MCF 10A (cell line): ENCODE data around the gene CLK2. TPM values are rescaled to one million over a fixed set of nuclear protein-coding genes. Genes with fewer than 3 reads are reported as not detected.

ENCODE experiments used
- BruUV-seq: library from RNA; stranded (reverse); fragments of 400-500 nt; replicated peaks from 2 replicates; lab custom pipeline; 2021; lab: Mats Ljungman, UMichigan
- CTCF ChIA-PET: fragments of 300-600 bp; sonication (Branson Sonifier 250); formaldehyde crosslinking; extraction: SDS; loops from one replicate; lab custom pipeline; 2021; ENCODE audit warnings: antibody characterized with exemption, inconsistent platforms; lab: Yijun Ruan, JAX
- POLR2A ChIA-PET: fragments of 300-600, 350-650 bp; sonication (Branson Sonifier 250); formaldehyde crosslinking; extraction: SDS; loops from one replicate; lab custom pipeline; 2020; ENCODE audit warnings: antibody characterized with exemption, inconsistent platforms; lab: Yijun Ruan, JAX
- DNase-seq: peaks from one replicate; pipeline ENCODE4 v3.0.0-alpha.2; 2018; ENCODE audit not compliant: unreplicated experiment
- H3K27ac Mint-ChIP-seq: one replicate; pipeline ENCODE4 v1.8.0; 2022; ENCODE audit warnings: mild to moderate bottlenecking, low read depth, mixed read lengths; ENCODE audit not compliant: unreplicated experiment
- H3K27me3 Mint-ChIP-seq: one replicate; pipeline ENCODE4 v1.8.0; 2022; ENCODE audit warnings: mixed read lengths; ENCODE audit not compliant: insufficient read depth, unreplicated experiment
- H3K36me3 Mint-ChIP-seq: one replicate; pipeline ENCODE4 v1.8.0; 2022; ENCODE audit warnings: mild to moderate bottlenecking, moderate library complexity, mixed read lengths; ENCODE audit not compliant: insufficient read depth, unreplicated experiment
- H3K4me1 Mint-ChIP-seq: one replicate; pipeline ENCODE4 v1.8.0; 2022; ENCODE audit warnings: mixed read lengths; ENCODE audit not compliant: insufficient read depth, unreplicated experiment
- H3K4me3 Mint-ChIP-seq: one replicate; pipeline ENCODE4 v1.8.0; 2022; ENCODE audit warnings: mild to moderate bottlenecking, moderate library complexity, mixed read lengths; ENCODE audit not compliant: unreplicated experiment
- H3K9me3 Mint-ChIP-seq: one replicate; pipeline ENCODE4 v1.8.0; 2022; ENCODE audit warnings: mixed read lengths; ENCODE audit not compliant: unreplicated experiment
- intact Hi-C: fragments of 100-400 bp; cut with micrococcal nuclease; formaldehyde crosslinking; loops from 2 replicates; pipeline ENCODE4 v1.14.1; 2022
- total RNA-seq: library from RNA; stranded (reverse); gene quantifications from 2 replicates; pipeline ENCODE4 v1.2.3, GENCODE V29; 2022
- TF ChIP-seq, protein P1 (sequence below): fragments of 200-600 bp; IDR thresholded peaks from one replicate; pipeline ENCODE4 v1.8.0; 2022; ENCODE audit warnings: antibody characterized with exemption, mild to moderate bottlenecking; ENCODE audit not compliant: unreplicated experiment

CLK2 gene
- total RNA-seq, 1 experiment from 2014 or later = 78.6 TPM

DNA sequence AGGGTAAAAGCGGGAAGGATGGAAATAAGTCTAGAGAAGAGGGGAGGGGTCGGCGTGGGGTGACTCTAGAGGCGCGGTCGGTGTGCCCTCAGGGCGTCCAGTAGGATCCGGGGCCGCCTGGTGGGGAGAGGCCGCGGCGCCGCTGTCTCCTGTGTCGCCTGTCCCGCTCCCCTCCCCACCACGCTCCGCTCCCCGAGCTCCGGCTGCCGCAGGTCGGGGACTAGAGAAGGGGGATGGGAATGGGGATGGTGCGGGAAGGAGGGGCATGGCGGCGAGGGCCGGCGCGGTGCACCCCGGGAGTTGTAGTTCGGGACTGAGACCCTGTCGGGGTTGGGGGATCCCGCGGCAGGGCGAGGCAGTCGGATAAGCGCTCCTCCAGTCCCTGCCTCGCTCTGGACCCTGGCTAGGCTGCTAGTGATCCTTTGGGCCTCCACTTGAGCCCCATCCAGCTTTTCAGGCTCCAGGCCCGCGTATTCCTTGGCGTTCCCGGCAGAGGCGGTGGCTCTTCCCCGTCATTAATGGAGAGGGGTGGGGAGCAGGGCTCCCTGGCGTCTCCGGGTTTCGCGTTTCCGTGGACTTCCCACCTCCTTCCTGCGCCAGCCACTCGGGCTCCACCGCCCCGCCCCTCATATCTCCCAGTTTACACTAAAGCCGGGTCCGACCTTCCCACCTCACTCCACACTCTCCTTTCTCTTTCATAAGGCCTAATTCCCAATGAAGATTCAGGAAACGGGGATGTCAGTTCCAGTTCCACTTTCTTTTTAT, 17.9 kb downstream of the CLK2 start, which contains the start of gene ENTREP3:
Gene ENTREP3 (minus strand): TSS at position 241 of the 765 bp plus-strand sequence. CDS start 606 bp downstream, outside the sequence.
- Mint-ChIP-seq H3K4me1 (peaks cover 32% of the 10 kb centered on the region), H3K9me3 (no peaks in the 10 kb centered on the region), H3K27ac (peak within 1 kb of the TSS; percentile 83), H3K27me3 (no peaks in the 10 kb centered on the region), H3K36me3 (peaks cover 41% of the 10 kb centered on the region), H3K4me3 (peak within 1 kb of the TSS; percentile 84)
- intact Hi-C loops = no loop called here
- BruUV-seq = no TSS peak
- TF ChIP-seq, protein P1, sequence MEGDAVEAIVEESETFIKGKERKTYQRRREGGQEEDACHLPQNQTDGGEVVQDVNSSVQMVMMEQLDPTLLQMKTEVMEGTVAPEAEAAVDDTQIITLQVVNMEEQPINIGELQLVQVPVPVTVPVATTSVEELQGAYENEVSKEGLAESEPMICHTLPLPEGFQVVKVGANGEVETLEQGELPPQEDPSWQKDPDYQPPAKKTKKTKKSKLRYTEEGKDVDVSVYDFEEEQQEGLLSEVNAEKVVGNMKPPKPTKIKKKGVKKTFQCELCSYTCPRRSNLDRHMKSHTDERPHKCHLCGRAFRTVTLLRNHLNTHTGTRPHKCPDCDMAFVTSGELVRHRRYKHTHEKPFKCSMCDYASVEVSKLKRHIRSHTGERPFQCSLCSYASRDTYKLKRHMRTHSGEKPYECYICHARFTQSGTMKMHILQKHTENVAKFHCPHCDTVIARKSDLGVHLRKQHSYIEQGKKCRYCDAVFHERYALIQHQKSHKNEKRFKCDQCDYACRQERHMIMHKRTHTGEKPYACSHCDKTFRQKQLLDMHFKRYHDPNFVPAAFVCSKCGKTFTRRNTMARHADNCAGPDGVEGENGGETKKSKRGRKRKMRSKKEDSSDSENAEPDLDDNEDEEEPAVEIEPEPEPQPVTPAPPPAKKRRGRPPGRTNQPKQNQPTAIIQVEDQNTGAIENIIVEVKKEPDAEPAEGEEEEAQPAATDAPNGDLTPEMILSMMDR = no peak
- DNase-seq = peak; percentile 81
- CTCF ChIA-PET = interaction anchor here (0.6 to 10.0 kb wide), 6 partner anchors 14 to 68 kb away, joined by 3 to 238 read pairs (median 4); partner anchors contain the start of genes CLK2 and HCN3
- POLR2A ChIA-PET = interaction anchor here (0.6 to 3.9 kb wide), 20 partner anchors 8 to 396 kb away, joined by 3 to 20 read pairs (median 4); partner anchors contain the start of genes CLK2 and KRTCAP2

DNA sequence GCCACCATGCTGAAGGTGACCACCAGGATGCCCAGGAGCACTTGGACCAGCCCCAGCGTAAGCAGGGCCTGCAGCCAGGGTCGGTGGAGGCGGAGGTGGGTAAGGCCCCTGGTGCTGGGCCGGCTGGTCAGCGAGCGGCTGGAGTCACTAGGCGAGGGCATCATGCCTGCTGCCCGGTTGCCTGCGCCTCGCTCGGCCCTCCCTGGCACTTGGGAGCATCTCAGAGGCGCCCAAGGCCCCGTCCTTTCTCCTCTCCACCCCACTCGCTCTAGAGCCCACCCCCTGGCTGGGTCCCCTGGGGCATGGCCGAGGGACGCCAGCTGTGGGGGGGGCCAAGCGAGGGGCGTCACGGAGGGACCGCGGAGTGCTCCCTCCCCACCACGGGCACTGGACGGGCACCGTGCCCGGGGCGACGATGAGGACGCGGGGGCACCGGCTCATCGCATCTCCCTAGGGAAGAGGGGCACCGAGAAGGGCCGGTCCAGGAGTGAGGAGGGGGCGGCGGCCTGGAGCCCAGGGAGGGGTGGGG, 18.5 kb downstream of the CLK2 start:
- intact Hi-C loops = no loop called here
- H3K36me3 Mint-ChIP-seq = peaks cover 34% of the 10 kb centered on the region
- H3K27ac Mint-ChIP-seq = peak overlapping the region; percentile 35
- peak; percentile 29 for DNase-seq
- H3K27me3 Mint-ChIP-seq = no peaks in the 10 kb centered on the region
- BruUV-seq = no TSS peak
- TF ChIP-seq, protein P1 = no peak
- H3K4me3 Mint-ChIP-seq = peak overlapping the region; percentile 84
- H3K4me1 Mint-ChIP-seq = peaks cover 28% of the 10 kb centered on the region
- ChIA-PET CTCF (interaction anchor here (0.6 to 10.0 kb wide), 4 partner anchors 13 to 532 kb away, joined by 3 to 238 read pairs (median 4); partner anchors contain the start of genes CLK2 and HCN3), POLR2A (interaction anchor here (0.6 to 3.9 kb wide), 11 partner anchors 10 to 397 kb away, joined by 3 to 20 read pairs (median 3); partner anchors contain the start of genes CLK2 and KRTCAP2)
- no peaks in the 10 kb centered on the region for H3K9me3 Mint-ChIP-seq

DNA sequence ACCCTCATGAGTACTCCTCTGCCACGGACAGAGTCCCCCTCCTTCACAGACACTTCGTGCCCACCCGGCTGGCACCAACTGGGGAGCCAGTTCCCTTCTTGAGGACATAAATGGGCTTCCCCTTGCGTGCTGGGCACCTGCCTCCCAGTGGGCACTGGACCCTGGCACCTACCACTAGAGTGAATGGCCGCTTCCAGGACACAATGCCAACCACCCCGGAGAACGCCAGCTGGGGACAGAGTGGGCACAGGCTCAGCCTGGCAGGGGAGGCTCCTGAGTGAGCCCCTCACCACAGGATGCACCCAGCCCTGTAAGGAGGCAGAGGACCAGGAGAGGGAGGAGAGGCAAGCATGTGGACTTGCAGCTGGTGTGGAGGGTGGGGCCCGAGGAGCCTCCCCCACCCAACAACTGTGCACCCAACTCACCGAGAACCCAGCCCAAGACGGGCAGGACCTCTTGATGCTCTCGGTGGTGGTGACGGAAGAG, 19.0 kb downstream of the CLK2 start:
- Mint-ChIP-seq H3K9me3 (no peaks in the 10 kb centered on the region), H3K4me1 (peaks cover 28% of the 10 kb centered on the region), H3K27ac (peak overlapping the region; percentile 35), H3K36me3 (peaks cover 29% of the 10 kb centered on the region), H3K27me3 (no peaks in the 10 kb centered on the region), H3K4me3 (peak overlapping the region; percentile 84)
- no TSS peak for BruUV-seq
- TF ChIP-seq, protein P1 = no peak
- intact Hi-C loops = no loop called here
- DNase-seq = no peak
- POLR2A ChIA-PET = interaction anchor here (0.9 to 7.5 kb wide), 6 partner anchors 7 to 309 kb away, joined by 3 to 45 read pairs (median 8); partner anchors contain the start of genes CLK2, KRTCAP2 and SCAMP3
- CTCF ChIA-PET = interaction anchor here (0.7 to 10.0 kb wide), 4 partner anchors 13 to 533 kb away, joined by 3 to 238 read pairs (median 30); partner anchors contain the start of genes CLK2, HCN3, MTX1 and THBS3
